Activated naive CD8-positive, alpha-beta T cell treated with anti-CD3 and anti-CD28 coated beads for 36 hours (primary cell): Measurements from ENCODE around the gene VKORC1L1. TPM values are rescaled to one million over a fixed set of nuclear protein-coding genes. Genes with fewer than 3 reads are reported as not detected.
A peak's percentile ranks its signal among the peaks of the same experiment; 100 is the strongest.
"Not testable (repeated sequence)": the region's sequence is repeated elsewhere in the genome, so short reads cannot be mapped to it uniquely, and the experiment has no call there.

ENCODE experiments used
- DNase-seq: peaks from one replicate; pipeline ENCODE4 v3.0.0; 2021
- H3K27ac Mint-ChIP-seq: one replicate; pipeline ENCODE4 v1.8.0; 2022; ENCODE audit warnings: mild to moderate bottlenecking, moderate library complexity, mixed read lengths
- H3K27me3 Mint-ChIP-seq: one replicate; pipeline ENCODE4 v1.8.0; 2022; ENCODE audit warnings: mild to moderate bottlenecking, mixed read lengths
- H3K36me3 Mint-ChIP-seq: one replicate; pipeline ENCODE4 v1.8.0; 2021; ENCODE audit warnings: mild to moderate bottlenecking, mixed read lengths
- H3K4me1 Mint-ChIP-seq: one replicate; pipeline ENCODE4 v1.8.0; 2021; ENCODE audit warnings: mixed read lengths
- H3K4me3 Mint-ChIP-seq: one replicate; pipeline ENCODE4 v1.8.0; 2022; ENCODE audit warnings: mild to moderate bottlenecking, moderate library complexity, mixed read lengths
- H3K9me3 Mint-ChIP-seq: one replicate; pipeline ENCODE4 v1.8.0; 2022; ENCODE audit warnings: mixed read lengths
- total RNA-seq, 2 experiments: library from RNA; stranded (reverse); gene quantifications; one replicate each; pipeline ENCODE4 v1.2.3, GENCODE V29; 2021

VKORC1L1 gene
- total RNA-seq: 10 to 100 TPM; 18.7 to 21.2 TPM

GRCh38 chr7:65872776-65873581 lies at the start of gene VKORC1L1:
Gene VKORC1L1 (plus strand): TSS chr7:65873074. CDS start chr7:65873372, 298 bp downstream.
- Mint-ChIP-seq H3K27me3 (no peaks in the 10 kb centered on the region), H3K4me3 (peak within 1 kb of the TSS; percentile 85), H3K4me1 (peaks cover 6% of the 10 kb centered on the region), H3K27ac (peak within 1 kb of the TSS; percentile 76), H3K36me3 (peaks cover 3% of the 10 kb centered on the region), H3K9me3 (no peaks in the 10 kb centered on the region)
- DNase-seq: peak; percentile 96

GRCh38 chr7:65827366-65827765 lies 45.5 kb upstream of the VKORC1L1 start:
- Mint-ChIP-seq H3K4me1 (no peaks in the 10 kb centered on the region), H3K4me3 (no peak overlapping the region), H3K9me3 (no peaks in the 10 kb centered on the region), H3K27me3 (no peaks in the 10 kb centered on the region), H3K27ac (no peak overlapping the region), H3K36me3 (no peaks in the 10 kb centered on the region)
- no peak for DNase-seq

GRCh38 chr7:65832281-65832680 lies 40.6 kb upstream of the VKORC1L1 start:
- Mint-ChIP-seq H3K36me3 (peaks cover 3% of the 10 kb centered on the region), H3K27me3 (no peaks in the 10 kb centered on the region), H3K27ac (no peak overlapping the region), H3K4me1 (peaks cover 2% of the 10 kb centered on the region), H3K4me3 (no peak overlapping the region), H3K9me3 (no peaks in the 10 kb centered on the region)
- DNase-seq: no peak

- not testable (repeated sequence) for H3K36me3 Mint-ChIP-seq, H3K4me3 Mint-ChIP-seq, H3K27me3 Mint-ChIP-seq, H3K4me1 Mint-ChIP-seq, DNase-seq, H3K27ac Mint-ChIP-seq, H3K9me3 Mint-ChIP-seq
Observed at GRCh38 chr7:65836684-65837083, 36.2 kb upstream of the VKORC1L1 start.

- not testable (repeated sequence) for H3K4me1 Mint-ChIP-seq, H3K9me3 Mint-ChIP-seq, H3K4me3 Mint-ChIP-seq, H3K27ac Mint-ChIP-seq, DNase-seq, H3K27me3 Mint-ChIP-seq, H3K36me3 Mint-ChIP-seq
Observed at GRCh38 chr7:65837541-65837956, 35.3 kb upstream of the VKORC1L1 start.

- no peak for DNase-seq
- Mint-ChIP-seq H3K9me3 (no peaks in the 10 kb centered on the region), H3K4me3 (no peak overlapping the region), H3K27me3 (no peaks in the 10 kb centered on the region), H3K4me1 (peaks cover 2% of the 10 kb centered on the region), H3K36me3 (peaks cover 3% of the 10 kb centered on the region), H3K27ac (no peak overlapping the region)
Observed at GRCh38 chr7:65839846-65840245, 33.0 kb upstream of the VKORC1L1 start.

GRCh38 chr7:65840446-65840845 lies 32.4 kb upstream of the VKORC1L1 start:
- H3K4me1 Mint-ChIP-seq: no peaks in the 10 kb centered on the region
- no peak overlapping the region for H3K27ac Mint-ChIP-seq
- H3K27me3 Mint-ChIP-seq: no peaks in the 10 kb centered on the region
- H3K4me3 Mint-ChIP-seq: no peak overlapping the region
- DNase-seq: no peak
- H3K9me3 Mint-ChIP-seq: no peaks in the 10 kb centered on the region
- peaks cover 3% of the 10 kb centered on the region for H3K36me3 Mint-ChIP-seq

- not testable (repeated sequence) for H3K4me3 Mint-ChIP-seq, H3K27ac Mint-ChIP-seq, DNase-seq, H3K36me3 Mint-ChIP-seq, H3K4me1 Mint-ChIP-seq, H3K27me3 Mint-ChIP-seq, H3K9me3 Mint-ChIP-seq
Observed at GRCh38 chr7:65843616-65844015, 29.3 kb upstream of the VKORC1L1 start.

GRCh38 chr7:65846008-65846570 lies 26.8 kb upstream of the VKORC1L1 start:
- Mint-ChIP-seq H3K4me1 (no peaks in the 10 kb centered on the region), H3K36me3 (no peaks in the 10 kb centered on the region), H3K27ac (no peak overlapping the region), H3K9me3 (no peaks in the 10 kb centered on the region), H3K27me3 (no peaks in the 10 kb centered on the region), H3K4me3 (no peak overlapping the region)
- DNase-seq: no peak

- DNase-seq, H3K9me3 Mint-ChIP-seq, H3K27ac Mint-ChIP-seq, H3K36me3 Mint-ChIP-seq, H3K4me1 Mint-ChIP-seq, H3K4me3 Mint-ChIP-seq, H3K27me3 Mint-ChIP-seq: not testable (repeated sequence)
Observed at GRCh38 chr7:65853426-65853825, 19.4 kb upstream of the VKORC1L1 start.

GRCh38 chr7:65853892-65854291 lies 19.0 kb upstream of the VKORC1L1 start:
- not testable (repeated sequence) for H3K36me3 Mint-ChIP-seq, H3K27ac Mint-ChIP-seq, H3K4me3 Mint-ChIP-seq, H3K27me3 Mint-ChIP-seq, DNase-seq, H3K4me1 Mint-ChIP-seq, H3K9me3 Mint-ChIP-seq

GRCh38 chr7:65857321-65857894 lies 15.5 kb upstream of the VKORC1L1 start:
- H3K27ac Mint-ChIP-seq, H3K36me3 Mint-ChIP-seq, H3K9me3 Mint-ChIP-seq, H3K27me3 Mint-ChIP-seq, H3K4me1 Mint-ChIP-seq, H3K4me3 Mint-ChIP-seq, DNase-seq: not testable (repeated sequence)

GRCh38 chr7:65858660-65859059 lies 14.2 kb upstream of the VKORC1L1 start:
- not testable (repeated sequence) for H3K36me3 Mint-ChIP-seq, H3K9me3 Mint-ChIP-seq, DNase-seq, H3K4me3 Mint-ChIP-seq, H3K27ac Mint-ChIP-seq, H3K27me3 Mint-ChIP-seq, H3K4me1 Mint-ChIP-seq

GRCh38 chr7:65866244-65866643 lies 6.6 kb upstream of the VKORC1L1 start:
- not testable (repeated sequence) for H3K9me3 Mint-ChIP-seq, DNase-seq, H3K27me3 Mint-ChIP-seq, H3K4me1 Mint-ChIP-seq, H3K27ac Mint-ChIP-seq, H3K36me3 Mint-ChIP-seq, H3K4me3 Mint-ChIP-seq

GRCh38 chr7:65867681-65868080 lies 5.2 kb upstream of the VKORC1L1 start:
- H3K27me3 Mint-ChIP-seq, H3K36me3 Mint-ChIP-seq, H3K27ac Mint-ChIP-seq, H3K9me3 Mint-ChIP-seq, H3K4me3 Mint-ChIP-seq, DNase-seq, H3K4me1 Mint-ChIP-seq: not testable (repeated sequence)

GRCh38 chr7:65869312-65869711 lies 3.6 kb upstream of the VKORC1L1 start:
- H3K4me1 Mint-ChIP-seq, H3K27me3 Mint-ChIP-seq, DNase-seq, H3K4me3 Mint-ChIP-seq, H3K27ac Mint-ChIP-seq, H3K36me3 Mint-ChIP-seq, H3K9me3 Mint-ChIP-seq: not testable (repeated sequence)
